ENCODE data around the gene ANKRD42. TPM values are rescaled to one million over a fixed set of nuclear protein-coding genes. Genes with fewer than 3 reads are reported as not detected.

The ANKRD42 gene
- total and polyA plus RNA-seq, 2 donors (not counting 1 experiment from before 2014, with no cell fraction given), result 6.5 to 17.5 TPM

GRCh38 chr11:83223457-83223856 is 29.9 kb downstream of the ANKRD42 start:
- DNase-seq (ENCODE audit: low read depth in 2 of 2), result no peak
- H3K4me2 ChIP-seq (ENCODE audit: extremely low read depth, insufficient read depth, low read length), result no peak overlapping the region
- H4K20me1 ChIP-seq (ENCODE audit: control insufficient read depth, extremely low read depth, insufficient read depth, low read length), result no peaks in the 10 kb centered on the region
- TF ChIP-seq CTCF (conservative IDR thresholded peaks at IDR 0.05 in 1 of 2, IDR thresholded peaks at IDR 0.05 in 1 of 2; ENCODE audit: low read depth in 1 of 2, low read length in 2 of 2), result no peak
- no peak for TF ChIP-seq EZH2 (IDR thresholded peaks at IDR 0.05; ENCODE audit: low read length, missing control alignments)
- no peak overlapping the region for H3K9ac ChIP-seq (ENCODE audit: insufficient read depth, low read length)
- no peaks in the 10 kb centered on the region for H3K4me1 ChIP-seq (ENCODE audit: control insufficient read depth, extremely low read depth, insufficient read depth, low read length)
- H3K79me2 ChIP-seq (ENCODE audit: control insufficient read depth, insufficient read depth, low read length), result no peaks in the 10 kb centered on the region
- no peaks in the 10 kb centered on the region for H3K27me3 ChIP-seq (ENCODE audit: control insufficient read depth, insufficient read depth, low read length)
- no peak overlapping the region for H2AFZ ChIP-seq (ENCODE audit: low read length)
- no peaks in the 10 kb centered on the region for H3K9me3 ChIP-seq (ENCODE audit: control insufficient read depth, insufficient read depth, low read depth, low read length)
- no peaks in the 10 kb centered on the region for H3K36me3 ChIP-seq (ENCODE audit: control insufficient read depth, insufficient read depth, low read length)
- no peak overlapping the region for H3K27ac ChIP-seq (ENCODE audit: insufficient read depth, low read length)
- no peak overlapping the region for H3K4me3 ChIP-seq (replicated peaks in 1 of 4; ENCODE audit: control extremely low read depth in 1 of 4, insufficient read depth in 1 of 4, low read depth in 3 of 4, low read length in 4 of 4)

- Histone ChIP-seq H3K36me3 (ENCODE audit: control insufficient read depth, insufficient read depth, low read length) (no peaks in the 10 kb centered on the region), H3K9me3 (ENCODE audit: control insufficient read depth, insufficient read depth, low read depth, low read length) (no peaks in the 10 kb centered on the region), H3K27me3 (ENCODE audit: control insufficient read depth, insufficient read depth, low read length) (no peaks in the 10 kb centered on the region), H3K27ac (ENCODE audit: insufficient read depth, low read length) (no peak overlapping the region), H3K79me2 (ENCODE audit: control insufficient read depth, insufficient read depth, low read length) (no peaks in the 10 kb centered on the region), H2AFZ (ENCODE audit: low read length) (no peak overlapping the region), H3K4me3 (replicated peaks in 1 of 4; ENCODE audit: control extremely low read depth in 1 of 4, insufficient read depth in 1 of 4, low read depth in 3 of 4, low read length in 4 of 4) (no peak overlapping the region), H4K20me1 (ENCODE audit: control insufficient read depth, extremely low read depth, insufficient read depth, low read length) (peaks cover 2% of the 10 kb centered on the region), H3K4me1 (ENCODE audit: control insufficient read depth, extremely low read depth, insufficient read depth, low read length) (no peaks in the 10 kb centered on the region), H3K4me2 (ENCODE audit: extremely low read depth, insufficient read depth, low read length) (no peak overlapping the region), H3K9ac (ENCODE audit: insufficient read depth, low read length) (no peak overlapping the region)
- DNase-seq (ENCODE audit: low read depth in 2 of 2), result peak in 1 of 2 donors; percentile 40
- no peak for TF ChIP-seq EZH2 (IDR thresholded peaks at IDR 0.05; ENCODE audit: low read length, missing control alignments)
- no peak for TF ChIP-seq CTCF (conservative IDR thresholded peaks at IDR 0.05 in 1 of 2, IDR thresholded peaks at IDR 0.05 in 1 of 2; ENCODE audit: low read depth in 1 of 2, low read length in 2 of 2)
Observed at GRCh38 chr11:83235825-83236224, 42.3 kb downstream of the ANKRD42 start.

GRCh38 chr11:83238111-83238510 is 44.6 kb downstream of the ANKRD42 start:
- Histone ChIP-seq H3K9ac (ENCODE audit: insufficient read depth, low read length) (no peak overlapping the region), H3K79me2 (ENCODE audit: control insufficient read depth, insufficient read depth, low read length) (no peaks in the 10 kb centered on the region), H3K4me1 (ENCODE audit: control insufficient read depth, extremely low read depth, insufficient read depth, low read length) (no peaks in the 10 kb centered on the region), H2AFZ (ENCODE audit: low read length) (no peak overlapping the region), H3K27ac (ENCODE audit: insufficient read depth, low read length) (no peak overlapping the region), H3K9me3 (ENCODE audit: control insufficient read depth, insufficient read depth, low read depth, low read length) (no peaks in the 10 kb centered on the region), H3K36me3 (ENCODE audit: control insufficient read depth, insufficient read depth, low read length) (no peaks in the 10 kb centered on the region), H3K27me3 (ENCODE audit: control insufficient read depth, insufficient read depth, low read length) (no peaks in the 10 kb centered on the region), H4K20me1 (ENCODE audit: control insufficient read depth, extremely low read depth, insufficient read depth, low read length) (peaks cover 2% of the 10 kb centered on the region), H3K4me2 (ENCODE audit: extremely low read depth, insufficient read depth, low read length) (no peak overlapping the region), H3K4me3 (replicated peaks in 1 of 4; ENCODE audit: control extremely low read depth in 1 of 4, insufficient read depth in 1 of 4, low read depth in 3 of 4, low read length in 4 of 4) (no peak overlapping the region)
- DNase-seq (ENCODE audit: low read depth in 2 of 2), result peak in 1 of 2 donors; percentile 8
- TF ChIP-seq CTCF (conservative IDR thresholded peaks at IDR 0.05 in 1 of 2, IDR thresholded peaks at IDR 0.05 in 1 of 2; ENCODE audit: low read depth in 1 of 2, low read length in 2 of 2), result no peak
- TF ChIP-seq EZH2 (IDR thresholded peaks at IDR 0.05; ENCODE audit: low read length, missing control alignments), result no peak
